HepG2 (cell line): ENCODE measurements around the gene ZNRF3. TPM values are rescaled to one million over a fixed set of nuclear protein-coding genes. Genes with fewer than 3 reads are reported as not detected.

Experiments used
- ARNTL ChIP-seq: sonication (generic); formaldehyde crosslinking; IDR thresholded peaks from 2 replicates; pipeline ENCODE4 v1.4.0; 2020; ENCODE audit warnings: mild to moderate bottlenecking, missing genetic modification reagents
- CTCF ChIP-seq: sonication (generic); formaldehyde crosslinking; IDR thresholded peaks from 2 replicates; pipeline ENCODE4 v1.5.0; 2020; ENCODE audit warnings: mild to moderate bottlenecking, missing genetic modification reagents, moderate library complexity
- ERF ChIP-seq: IDR thresholded peaks from 2 replicates; pipeline ENCODE4 v1.6.1; 2018; ENCODE audit warnings: missing biosample characterization, missing genetic modification reagents
- FOXO4 ChIP-seq: sonication (generic); formaldehyde crosslinking; conservative IDR thresholded peaks from 2 replicates; pipeline ENCODE4 v1.8.1; 2023; ENCODE audit warnings: missing genetic modification reagents
- HIVEP1 ChIP-seq: sonication (generic); formaldehyde crosslinking; IDR thresholded peaks from 2 replicates; pipeline ENCODE4 v1.4.0; 2020; ENCODE audit warnings: mild to moderate bottlenecking, missing genetic modification reagents
- HOXA9 ChIP-seq: sonication (generic); formaldehyde crosslinking; IDR thresholded peaks from 2 replicates; pipeline ENCODE4 v1.8.1; 2022; ENCODE audit warnings: missing genetic modification reagents, mild to moderate bottlenecking, moderate library complexity, borderline replicate concordance
- PATZ1 ChIP-seq: sonication (generic); formaldehyde crosslinking; IDR thresholded peaks from 2 replicates; pipeline ENCODE4 v1.4.0; 2020; ENCODE audit warnings: missing genetic modification reagents
- PBX3 ChIP-seq: sonication (generic); formaldehyde crosslinking; IDR thresholded peaks from 2 replicates; pipeline ENCODE4 v1.8.1; 2023; ENCODE audit warnings: missing genetic modification reagents, inconsistent platforms, borderline replicate concordance
- SMYD3 ChIP-seq: sonication (generic); formaldehyde crosslinking; IDR thresholded peaks from 2 replicates; pipeline ENCODE4 v1.8.1; 2023; ENCODE audit warnings: mild to moderate bottlenecking, missing genetic modification reagents
- TERF1 ChIP-seq: sonication (generic); formaldehyde crosslinking; IDR thresholded peaks from 2 replicates; pipeline ENCODE4 v1.8.0; 2022; ENCODE audit warnings: mild to moderate bottlenecking, missing genetic modification reagents, moderate library complexity
- ZNF431 ChIP-seq: sonication (generic); formaldehyde crosslinking; IDR thresholded peaks from 2 replicates; pipeline ENCODE4 v1.9.0; 2022; ENCODE audit warnings: missing genetic modification reagents, low read depth, mild to moderate bottlenecking, borderline replicate concordance
- ZNF446 ChIP-seq: sonication (generic); formaldehyde crosslinking; IDR thresholded peaks from 2 replicates; pipeline ENCODE4 v1.5.0; 2020; ENCODE audit warnings: mild to moderate bottlenecking, missing genetic modification reagents
- ZNF737 ChIP-seq: sonication (generic); formaldehyde crosslinking; IDR thresholded peaks from 2 replicates; pipeline ENCODE4 v1.5.0; 2020; ENCODE audit warnings: missing genetic modification reagents, mild to moderate bottlenecking, borderline replicate concordance
- polyA plus RNA-seq, 8 experiments: library from polyadenylated mRNA; depleted of rRNA in 3 of 8; stranded (reverse) in 7 of 8; unstranded in 1 of 8; fragments of >200 nt; fragmentation: Illumina TruSeq in 4 of 8; extraction: Trizol in 4 of 8; gene quantifications; 2 replicates each; pipeline versions ENCODE4 v1.2.1 to v1.2.3, GENCODE V29; 2011 to 2016; ENCODE audit warnings: low read depth in 4 of 8, missing spikeins in 1 of 8, mixed read lengths in 1 of 8; ENCODE audit not compliant: insufficient read depth in 1 of 8
- total RNA-seq, 5 experiments: library from RNA; depleted of rRNA; stranded (reverse); fragments of >200 nt; fragmentation: Illumina TruSeq; extraction: Trizol; gene quantifications; 2 replicates each; pipeline ENCODE4 v1.2.3, GENCODE V29; 2016; ENCODE audit warnings: low read depth in 1 of 5
- TF ChIP-seq, protein P1 (sequence below): sonication (generic); formaldehyde crosslinking; conservative IDR thresholded peaks from 2 replicates; pipeline ENCODE4 v1.4.0; 2020; ENCODE audit warnings: missing genetic modification reagents
- TF ChIP-seq, protein P2 (sequence below): sonication (generic); formaldehyde crosslinking; conservative IDR thresholded peaks from 2 replicates; pipeline ENCODE4 v1.8.0; 2022; ENCODE audit warnings: mild to moderate bottlenecking, moderate library complexity, missing genetic modification reagents
- TF ChIP-seq, protein P3 (sequence below): sonication (generic); formaldehyde crosslinking; IDR thresholded peaks from 2 replicates; pipeline ENCODE4 v1.5.0; 2020; ENCODE audit warnings: missing genetic modification reagents, mild to moderate bottlenecking, borderline replicate concordance

Gene ZNRF3
- total and polyA plus RNA-seq, 2 of the 13 experiments (the other 11 are each of a cell fraction or from before 2014, with no cell fraction given), result 20.3 to 36.7 TPM

- TF ChIP-seq, protein P1, sequence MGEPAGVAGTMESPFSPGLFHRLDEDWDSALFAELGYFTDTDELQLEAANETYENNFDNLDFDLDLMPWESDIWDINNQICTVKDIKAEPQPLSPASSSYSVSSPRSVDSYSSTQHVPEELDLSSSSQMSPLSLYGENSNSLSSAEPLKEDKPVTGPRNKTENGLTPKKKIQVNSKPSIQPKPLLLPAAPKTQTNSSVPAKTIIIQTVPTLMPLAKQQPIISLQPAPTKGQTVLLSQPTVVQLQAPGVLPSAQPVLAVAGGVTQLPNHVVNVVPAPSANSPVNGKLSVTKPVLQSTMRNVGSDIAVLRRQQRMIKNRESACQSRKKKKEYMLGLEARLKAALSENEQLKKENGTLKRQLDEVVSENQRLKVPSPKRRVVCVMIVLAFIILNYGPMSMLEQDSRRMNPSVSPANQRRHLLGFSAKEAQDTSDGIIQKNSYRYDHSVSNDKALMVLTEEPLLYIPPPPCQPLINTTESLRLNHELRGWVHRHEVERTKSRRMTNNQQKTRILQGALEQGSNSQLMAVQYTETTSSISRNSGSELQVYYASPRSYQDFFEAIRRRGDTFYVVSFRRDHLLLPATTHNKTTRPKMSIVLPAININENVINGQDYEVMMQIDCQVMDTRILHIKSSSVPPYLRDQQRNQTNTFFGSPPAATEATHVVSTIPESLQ (CRISPR knock-in tag), result no peak
- TF ChIP-seq, protein P2, sequence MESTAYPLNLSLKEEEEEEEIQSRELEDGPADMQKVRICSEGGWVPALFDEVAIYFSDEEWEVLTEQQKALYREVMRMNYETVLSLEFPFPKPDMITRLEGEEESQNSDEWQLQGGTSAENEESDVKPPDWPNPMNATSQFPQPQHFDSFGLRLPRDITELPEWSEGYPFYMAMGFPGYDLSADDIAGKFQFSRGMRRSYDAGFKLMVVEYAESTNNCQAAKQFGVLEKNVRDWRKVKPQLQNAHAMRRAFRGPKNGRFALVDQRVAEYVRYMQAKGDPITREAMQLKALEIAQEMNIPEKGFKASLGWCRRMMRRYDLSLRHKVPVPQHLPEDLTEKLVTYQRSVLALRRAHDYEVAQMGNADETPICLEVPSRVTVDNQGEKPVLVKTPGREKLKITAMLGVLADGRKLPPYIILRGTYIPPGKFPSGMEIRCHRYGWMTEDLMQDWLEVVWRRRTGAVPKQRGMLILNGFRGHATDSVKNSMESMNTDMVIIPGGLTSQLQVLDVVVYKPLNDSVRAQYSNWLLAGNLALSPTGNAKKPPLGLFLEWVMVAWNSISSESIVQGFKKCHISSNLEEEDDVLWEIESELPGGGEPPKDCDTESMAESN, result peak; percentile 83; the same call in 1 of the 2 replicates
- no peak; the same call in 1 of the 2 replicates for TF ChIP-seq ZNF431 (CRISPR knock-in tag)
- peak; percentile 98 for TF ChIP-seq PATZ1 (CRISPR knock-in tag)
- TF ChIP-seq FOXO4 (CRISPR knock-in tag), result no peak
- TF ChIP-seq ARNTL (CRISPR knock-in tag), result peak; percentile 74; the same call in 1 of the 2 replicates
- no peak for TF ChIP-seq TERF1
- peak; percentile 20 for TF ChIP-seq CTCF
- TF ChIP-seq, protein P3, sequence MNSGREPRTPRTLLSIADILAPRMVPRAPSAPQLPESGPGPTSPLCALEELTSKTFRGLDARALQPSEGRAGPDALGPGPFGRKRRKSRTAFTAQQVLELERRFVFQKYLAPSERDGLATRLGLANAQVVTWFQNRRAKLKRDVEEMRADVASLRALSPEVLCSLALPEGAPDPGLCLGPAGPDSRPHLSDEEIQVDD (CRISPR knock-in tag), result no peak
- no peak for TF ChIP-seq SMYD3 (CRISPR knock-in tag)
- TF ChIP-seq ZNF446 (CRISPR knock-in tag), result no peak
- no peak for TF ChIP-seq HIVEP1 (CRISPR knock-in tag)
- TF ChIP-seq ZNF737 (CRISPR knock-in tag), result no peak
- peak; percentile 52; the same call in 1 of the 2 replicates for TF ChIP-seq ERF (CRISPR knock-in tag)
- TF ChIP-seq HOXA9 (CRISPR knock-in tag), result no peak
- no peak for TF ChIP-seq PBX3 (CRISPR knock-in tag)
Measured at GRCh38 chr22:29030618-29031226, 147.3 kb downstream of the ZNRF3 start (continued).
